ENCODE measurements around the gene BRMS1L. TPM values are rescaled to one million over a fixed set of nuclear protein-coding genes. Genes with fewer than 3 reads are reported as not detected.
"Not testable (repeated sequence)": the region's sequence is repeated elsewhere in the genome, so short reads cannot be mapped to it uniquely, and the experiment has no call there.

BRMS1L gene
- total RNA-seq, 1 donor from 2014 or later: 14.2 TPM

DNA sequence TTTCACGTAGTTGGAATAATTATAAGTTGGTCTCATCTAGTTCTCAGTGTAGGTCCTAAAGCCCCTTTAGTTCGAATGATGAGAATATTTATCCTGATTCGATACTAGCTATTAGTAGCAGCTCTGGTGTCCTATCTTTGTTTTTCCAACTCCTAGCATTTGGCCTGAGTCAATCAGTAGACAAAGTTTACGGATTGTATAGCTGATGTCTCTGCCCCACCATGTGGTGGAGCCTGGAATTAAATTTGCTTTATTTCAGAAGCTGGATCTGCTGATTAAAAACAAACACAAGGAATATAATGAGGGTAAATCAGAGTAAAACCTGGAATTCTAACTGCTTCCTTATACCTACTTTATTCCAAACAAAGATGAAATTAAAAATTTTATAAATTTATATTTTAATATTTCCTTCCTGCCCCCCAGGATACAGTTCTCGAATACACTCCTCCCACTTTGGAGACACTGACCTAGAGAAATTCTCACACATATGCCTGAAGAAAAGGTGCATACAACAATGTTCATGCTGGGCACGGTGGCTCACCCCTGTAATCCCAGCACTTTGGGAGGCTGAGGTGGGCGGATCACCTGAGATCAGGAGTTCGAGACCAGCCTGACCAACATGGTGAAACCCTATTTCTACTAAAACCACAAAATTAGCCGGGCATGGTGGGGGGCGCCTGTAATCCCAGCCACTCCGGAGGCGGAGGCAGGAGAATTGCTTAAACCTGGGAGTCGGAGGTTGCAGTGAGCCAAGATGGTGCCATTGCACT is 7.6 kb upstream of the BRMS1L start:
- Histone ChIP-seq H3K36me3 (no peaks in the 10 kb centered on the region), H3K4me3 (no peak overlapping the region), H3K27me3 (ENCODE audit: low read depth) (no peaks in the 10 kb centered on the region), H3K27ac (replicated peaks) (no peak overlapping the region), H3K4me1 (no peaks in the 10 kb centered on the region), H3K9me3 (replicated peaks) (no peaks in the 10 kb centered on the region)
- intact Hi-C loops (cut with micrococcal nuclease): no loop called here
- DNase-seq: no peak
- TF ChIP-seq, protein P1, sequence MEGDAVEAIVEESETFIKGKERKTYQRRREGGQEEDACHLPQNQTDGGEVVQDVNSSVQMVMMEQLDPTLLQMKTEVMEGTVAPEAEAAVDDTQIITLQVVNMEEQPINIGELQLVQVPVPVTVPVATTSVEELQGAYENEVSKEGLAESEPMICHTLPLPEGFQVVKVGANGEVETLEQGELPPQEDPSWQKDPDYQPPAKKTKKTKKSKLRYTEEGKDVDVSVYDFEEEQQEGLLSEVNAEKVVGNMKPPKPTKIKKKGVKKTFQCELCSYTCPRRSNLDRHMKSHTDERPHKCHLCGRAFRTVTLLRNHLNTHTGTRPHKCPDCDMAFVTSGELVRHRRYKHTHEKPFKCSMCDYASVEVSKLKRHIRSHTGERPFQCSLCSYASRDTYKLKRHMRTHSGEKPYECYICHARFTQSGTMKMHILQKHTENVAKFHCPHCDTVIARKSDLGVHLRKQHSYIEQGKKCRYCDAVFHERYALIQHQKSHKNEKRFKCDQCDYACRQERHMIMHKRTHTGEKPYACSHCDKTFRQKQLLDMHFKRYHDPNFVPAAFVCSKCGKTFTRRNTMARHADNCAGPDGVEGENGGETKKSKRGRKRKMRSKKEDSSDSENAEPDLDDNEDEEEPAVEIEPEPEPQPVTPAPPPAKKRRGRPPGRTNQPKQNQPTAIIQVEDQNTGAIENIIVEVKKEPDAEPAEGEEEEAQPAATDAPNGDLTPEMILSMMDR (IDR thresholded peaks at IDR 0.05; ENCODE audit: borderline replicate concordance): peak; percentile 71

DNA sequence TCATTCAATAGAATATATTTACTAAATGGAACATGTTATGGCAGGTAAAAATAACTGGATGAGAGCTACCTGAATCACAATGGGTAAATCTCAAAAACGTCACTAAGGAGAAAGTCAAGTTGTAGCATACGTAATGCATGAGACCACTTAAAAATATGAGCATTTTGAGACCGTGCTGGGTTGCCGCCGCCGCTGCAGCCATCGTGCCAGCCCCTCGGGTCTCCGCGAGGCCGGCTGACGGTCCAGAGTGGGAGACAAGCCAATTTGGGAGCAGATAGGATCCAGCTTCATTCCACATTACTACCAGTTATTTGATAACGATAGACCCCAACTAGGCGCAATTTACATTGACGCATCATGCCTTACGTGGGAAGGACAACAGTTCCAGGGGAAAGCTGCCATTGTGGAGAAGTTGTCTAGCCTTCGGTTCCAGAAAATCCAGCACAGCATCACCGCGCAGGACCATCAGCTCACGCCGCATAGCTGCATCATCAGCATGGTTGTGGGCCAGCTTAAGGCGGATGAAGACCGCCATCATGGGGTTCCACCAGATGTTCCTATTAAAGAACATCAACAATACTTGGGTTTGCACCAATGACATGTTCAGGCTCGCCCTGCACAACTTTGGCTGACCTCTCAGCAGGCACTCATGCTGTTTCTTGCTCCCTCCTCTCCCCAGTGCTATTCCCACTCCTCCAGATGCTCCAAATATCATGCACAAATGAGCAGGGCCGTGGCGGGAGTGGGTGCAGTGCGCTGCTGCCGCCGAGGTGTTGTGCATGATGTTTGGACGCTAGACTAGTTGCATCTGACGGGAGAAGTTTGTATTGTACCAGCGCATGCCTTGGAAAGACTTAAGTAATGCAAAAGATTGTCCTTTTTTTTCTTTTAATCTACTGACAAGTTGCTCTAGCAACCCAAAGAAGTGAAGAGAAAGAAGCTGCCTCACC is 6.3 kb upstream of the BRMS1L start:
- H3K27ac ChIP-seq (replicated peaks): no peak overlapping the region
- H3K4me3 ChIP-seq: no peak overlapping the region
- no peaks in the 10 kb centered on the region for H3K27me3 ChIP-seq (ENCODE audit: low read depth)
- intact Hi-C loops (cut with micrococcal nuclease): no loop called here
- H3K4me1 ChIP-seq: no peaks in the 10 kb centered on the region
- no peaks in the 10 kb centered on the region for H3K36me3 ChIP-seq
- H3K9me3 ChIP-seq (replicated peaks): no peaks in the 10 kb centered on the region
- TF ChIP-seq, protein P1 (IDR thresholded peaks at IDR 0.05; ENCODE audit: borderline replicate concordance): no peak
- no peak for DNase-seq

DNA sequence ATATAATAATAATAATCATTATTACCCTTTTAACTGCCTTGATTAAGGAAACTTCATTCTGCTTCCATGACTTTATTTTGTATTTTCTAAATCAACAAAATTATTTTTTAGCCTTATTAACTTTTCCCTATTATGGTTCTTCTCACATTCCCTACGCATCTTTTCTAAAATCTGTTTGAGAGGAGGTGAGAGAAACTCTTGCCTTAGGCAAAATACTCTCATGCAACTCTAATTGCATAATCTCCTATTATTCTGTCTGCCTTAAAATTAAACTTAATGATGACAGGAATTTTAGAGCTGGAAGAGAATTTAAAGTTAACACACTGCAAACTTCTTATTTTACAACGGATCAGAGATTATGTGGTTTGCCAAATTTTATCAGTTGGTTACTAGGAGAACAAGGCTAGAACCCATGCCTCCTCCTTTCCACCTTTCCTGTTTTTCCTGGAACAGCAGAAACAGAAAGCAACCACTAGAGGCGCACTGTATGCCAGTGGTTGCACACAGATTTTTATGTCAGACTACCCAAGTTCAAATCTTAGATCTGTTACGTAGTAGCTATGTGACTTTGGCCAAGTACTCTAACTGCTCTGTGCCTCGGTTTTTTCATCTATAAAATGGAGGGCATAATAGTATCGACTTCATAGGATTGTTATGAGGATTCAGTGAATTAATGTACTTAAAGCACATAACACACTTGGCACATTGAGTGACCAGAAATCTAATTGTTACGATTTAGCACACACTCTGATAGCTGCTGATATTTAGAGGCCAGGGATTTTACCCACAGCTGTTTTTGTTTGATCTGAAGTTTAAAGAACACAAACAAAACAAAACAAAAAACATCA is 4.3 kb upstream of the BRMS1L start:
- H3K27me3 ChIP-seq (ENCODE audit: low read depth): no peaks in the 10 kb centered on the region
- DNase-seq: no peak
- TF ChIP-seq, protein P1 (IDR thresholded peaks at IDR 0.05; ENCODE audit: borderline replicate concordance): peak; percentile 79
- intact Hi-C loops (cut with micrococcal nuclease): no loop called here
- peaks cover 5% of the 10 kb centered on the region for H3K4me1 ChIP-seq
- no peak overlapping the region for H3K4me3 ChIP-seq
- H3K9me3 ChIP-seq (replicated peaks): no peaks in the 10 kb centered on the region
- no peak overlapping the region for H3K27ac ChIP-seq (replicated peaks)
- no peaks in the 10 kb centered on the region for H3K36me3 ChIP-seq

DNA sequence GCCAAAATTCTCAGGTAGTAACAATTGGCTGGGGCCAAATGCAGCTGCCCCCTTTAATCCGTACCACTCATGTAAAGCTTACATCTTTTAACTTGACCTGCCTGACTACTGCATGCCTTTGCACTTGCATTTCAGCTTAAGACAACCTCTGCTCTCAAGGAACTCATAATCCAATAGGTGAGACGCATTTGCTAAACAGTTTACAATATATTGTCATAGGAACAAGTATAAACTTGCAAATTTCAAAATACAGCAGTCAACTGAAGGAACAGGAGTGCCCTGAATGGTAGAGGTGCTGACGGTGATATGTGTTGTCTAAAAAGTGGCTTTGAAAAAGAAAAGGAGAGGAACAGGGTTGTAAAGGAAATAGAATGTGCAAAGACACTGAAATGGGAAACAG is 3.6 kb upstream of the BRMS1L start:
- TF ChIP-seq, protein P1 (IDR thresholded peaks at IDR 0.05; ENCODE audit: borderline replicate concordance): no peak
- peaks cover 12% of the 10 kb centered on the region for H3K4me1 ChIP-seq
- no peak overlapping the region for H3K27ac ChIP-seq (replicated peaks)
- no peaks in the 10 kb centered on the region for H3K36me3 ChIP-seq
- H3K27me3 ChIP-seq (ENCODE audit: low read depth): no peaks in the 10 kb centered on the region
- DNase-seq: no peak
- H3K4me3 ChIP-seq: no peak overlapping the region
- intact Hi-C loops (cut with micrococcal nuclease): no loop called here
- no peaks in the 10 kb centered on the region for H3K9me3 ChIP-seq (replicated peaks)

DNA sequence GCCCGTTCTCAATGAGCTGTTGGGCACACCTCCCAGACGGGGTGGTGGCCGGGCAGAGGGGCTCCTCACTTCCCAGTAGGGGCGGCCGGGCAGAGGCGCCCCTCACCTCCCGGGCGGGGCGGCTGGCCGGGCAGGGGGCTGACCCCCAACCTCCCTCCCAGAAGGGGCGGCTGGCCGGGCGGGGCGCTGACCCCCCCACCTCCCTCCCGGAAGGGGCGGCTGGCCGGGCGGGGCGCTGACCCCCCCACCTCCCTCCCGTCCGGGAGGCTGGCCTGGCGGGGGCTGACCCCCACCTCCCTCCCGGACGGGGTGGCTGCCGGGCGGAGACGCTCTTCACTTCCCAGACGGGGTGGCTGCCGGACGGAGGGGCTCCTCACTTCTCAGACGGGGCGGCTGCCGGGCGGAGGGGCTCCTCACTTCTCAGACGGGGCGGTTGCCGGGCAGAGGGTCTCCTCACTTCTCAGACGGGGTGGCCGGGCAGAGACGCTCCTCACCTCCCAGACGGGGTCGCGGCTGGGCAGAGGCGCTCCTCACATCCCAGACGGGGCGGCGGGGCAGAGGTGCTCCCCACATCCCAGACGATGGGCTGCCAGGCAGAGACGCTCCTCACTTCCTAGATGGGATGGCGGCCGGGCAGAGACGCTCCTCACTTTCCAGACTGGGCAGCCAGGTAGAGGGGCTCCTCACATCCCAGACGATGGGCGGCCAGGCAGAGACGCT is 1.5 kb upstream of the BRMS1L start:
- H3K36me3 ChIP-seq; H3K27ac ChIP-seq (replicated peaks); intact Hi-C loops (cut with micrococcal nuclease); DNase-seq; H3K9me3 ChIP-seq (replicated peaks); H3K27me3 ChIP-seq (ENCODE audit: low read depth): not testable (repeated sequence)
- H3K4me1 ChIP-seq: peaks cover 17% of the 10 kb centered on the region
- H3K4me3 ChIP-seq: peak overlapping the region; percentile 92
